Aorta (tissue), 5 donors: ENCODE results near the gene CNTN6. TPM values are rescaled to one million over a fixed set of nuclear protein-coding genes. Genes with fewer than 3 reads are reported as not detected.
A peak's percentile ranks its signal among the peaks of the same experiment; 100 is the strongest.

Experiments
- ATAC-seq: fragments of 200-7000 bp; cut with Tn5 transposase; one replicate; pipeline ENCODE4 v1.9.1; 2022; ENCODE audit warnings: moderate library complexity; ENCODE audit not compliant: low FRiP score
- DNase-seq, 2 donors: peaks; one replicate each; pipeline ENCODE4 v3.0.0-alpha.2; 2020
- H3K27ac ChIP-seq, 2 donors: one replicate each; pipeline ENCODE4 v1.5.1; 2013; ENCODE audit warnings: low read length in 2 of 2, mild to moderate bottlenecking in 2 of 2, moderate library complexity in 2 of 2, control low read depth in 1 of 2, inconsistent platforms in 1 of 2, low read depth in 1 of 2
- H3K27me3 ChIP-seq, 2 donors: one replicate each; pipeline ENCODE4 v1.6.1; 2013; ENCODE audit warnings: control low read depth in 1 of 2, low read length in 1 of 2, mild to moderate bottlenecking in 1 of 2, moderate library complexity in 1 of 2; ENCODE audit not compliant: insufficient read depth in 2 of 2, control insufficient read depth in 1 of 2
- H3K36me3 ChIP-seq, 2 donors: one replicate each; pipeline ENCODE4 v1.6.1; 2013; ENCODE audit warnings: control low read depth in 1 of 2, low read length in 1 of 2, mild to moderate bottlenecking in 1 of 2; ENCODE audit not compliant: insufficient read depth in 2 of 2, control insufficient read depth in 1 of 2
- H3K4me1 ChIP-seq, 2 donors: one replicate each; pipeline ENCODE4 v1.6.1; 2013; ENCODE audit warnings: low read length in 2 of 2, control low read depth in 1 of 2, mild to moderate bottlenecking in 1 of 2, moderate library complexity in 1 of 2; ENCODE audit not compliant: insufficient read depth in 2 of 2, control insufficient read depth in 1 of 2
- H3K4me3 ChIP-seq, 2 donors: one replicate each; pipeline ENCODE4 v1.5.1; 2013; ENCODE audit warnings: low read length in 2 of 2, control low read depth in 1 of 2, mild to moderate bottlenecking in 1 of 2
- H3K9me3 ChIP-seq: one replicate; pipeline ENCODE4 v1.6.1; 2013; ENCODE audit warnings: mild to moderate bottlenecking, low read length; ENCODE audit not compliant: control insufficient read depth
- WGBS, 2 donors: extraction: QIAGEN DNeasy Blood & Tissue Kit; methylation state at CpG; one replicate each; pipeline ENCODE4 v1.1.7; 2013; 5-methylcytosine and 5-hydroxymethylcytosine counted together
- intact Hi-C, 2 donors: fragments of 100-400 bp; cut with DNase I; formaldehyde crosslinking; loops; one replicate each; pipeline versions ENCODE4 v1.14.2 to v1.15.0; 2022
- polyA plus RNA-seq, 2 donors: library from polyadenylated mRNA; stranded (reverse); fragments of 200-250 nt; gene quantifications; one replicate each; pipeline ENCODE4 v1.2.3, GENCODE V29; 2013
- total RNA-seq, 2 donors: library from RNA; stranded (reverse); fragmentation: NEBNext Ultra II Directional; extraction: Animal tissue kit (Norgen Biotek cat#: 25700); gene quantifications; one replicate each; pipeline ENCODE4 v1.2.1, GENCODE V29; 2021
- donor health status: healthy with polysubstance abuse.
- donor health status: Bipolar disorder and iron deficiency.
- donor health status: DM: no; HTN: no; CAD: no.
- donor health status: DM: no; HTN: no; CAD: no.
- donor health status: DM: yes; HTN: yes; CAD: no.

CNTN6 gene
- total and polyA plus RNA-seq, 4 donors: 0.26 to 0.64 (median 0.48) TPM; not detected in 1

- intact Hi-C loops: no loop called here
- no peak for DNase-seq
- no peaks in the 10 kb centered on the region for H3K9me3 ChIP-seq
- no peaks in the 10 kb centered on the region for H3K4me1 ChIP-seq
- H3K36me3 ChIP-seq: no peaks in the 10 kb centered on the region
- no peak overlapping the region for H3K27ac ChIP-seq
- no peak for ATAC-seq
- H3K27me3 ChIP-seq: no peaks in the 10 kb centered on the region
- WGBS, 2 donors: 86 to 90% methylated on average over 2 of the region's 2 CpGs
- H3K4me3 ChIP-seq: no peak overlapping the region
Observed at GRCh38 chr3:1138036-1138435, 45.2 kb downstream of the CNTN6 start.

GRCh38 chr3:1139071-1139470 is 46.2 kb downstream of the CNTN6 start:
- no peak for DNase-seq
- Histone ChIP-seq H3K27ac (no peak overlapping the region), H3K4me3 (no peak overlapping the region), H3K27me3 (no peaks in the 10 kb centered on the region), H3K9me3 (no peaks in the 10 kb centered on the region), H3K36me3 (no peaks in the 10 kb centered on the region), H3K4me1 (no peaks in the 10 kb centered on the region)
- no peak for ATAC-seq
- WGBS, 2 donors: 48 to 61% methylated on average over 1 of the region's 1 CpG
- intact Hi-C loops: no loop called here

GRCh38 chr3:1147326-1147725 is 54.5 kb downstream of the CNTN6 start:
- DNase-seq: no peak
- intact Hi-C loops: no loop called here
- 82 to 89% methylated on average over 1 of the region's 1 CpG for WGBS, 2 donors
- no peak for ATAC-seq
- Histone ChIP-seq H3K27ac (no peak overlapping the region), H3K36me3 (no peaks in the 10 kb centered on the region), H3K4me3 (no peak overlapping the region), H3K4me1 (peaks cover 0 to 2% of the 10 kb centered on the region in 2 donors), H3K9me3 (no peaks in the 10 kb centered on the region), H3K27me3 (no peaks in the 10 kb centered on the region)

- DNase-seq (no peak), ATAC-seq (no peak)
- 87% methylated on average over 2 of the region's 2 CpGs for WGBS, 2 donors
- no peaks in the 10 kb centered on the region for H3K36me3 ChIP-seq
- intact Hi-C loops: no loop called here
- H3K27ac ChIP-seq: no peak overlapping the region
- no peak overlapping the region for H3K4me3 ChIP-seq
- no peaks in the 10 kb centered on the region for H3K9me3 ChIP-seq
- peaks cover 0 to 2% of the 10 kb centered on the region in 2 donors for H3K4me1 ChIP-seq
- H3K27me3 ChIP-seq: no peaks in the 10 kb centered on the region
Observed at GRCh38 chr3:1147819-1148218, 55.0 kb downstream of the CNTN6 start.

GRCh38 chr3:1164101-1164500 is 71.3 kb downstream of the CNTN6 start:
- ATAC-seq: no peak
- no peaks in the 10 kb centered on the region for H3K27me3 ChIP-seq
- no peaks in the 10 kb centered on the region for H3K9me3 ChIP-seq
- intact Hi-C loops: no loop called here
- no peak for DNase-seq
- H3K27ac ChIP-seq: no peak overlapping the region
- 81 to 88% methylated on average over 2 of the region's 2 CpGs for WGBS, 2 donors
- H3K4me1 ChIP-seq: no peaks in the 10 kb centered on the region
- H3K36me3 ChIP-seq: no peaks in the 10 kb centered on the region
- no peak overlapping the region for H3K4me3 ChIP-seq

GRCh38 chr3:1171320-1171719 is 78.5 kb downstream of the CNTN6 start:
- Histone ChIP-seq H3K36me3 (no peaks in the 10 kb centered on the region), H3K4me1 (no peaks in the 10 kb centered on the region), H3K4me3 (no peak overlapping the region), H3K9me3 (no peaks in the 10 kb centered on the region), H3K27ac (no peak overlapping the region), H3K27me3 (no peaks in the 10 kb centered on the region)
- WGBS, 2 donors: 71 to 89% methylated on average over 3 of the region's 3 CpGs
- no peak for ATAC-seq
- DNase-seq: no peak
- intact Hi-C loops: no loop called here

- Histone ChIP-seq H3K36me3 (no peaks in the 10 kb centered on the region), H3K27me3 (no peaks in the 10 kb centered on the region), H3K4me3 (no peak overlapping the region), H3K9me3 (no peaks in the 10 kb centered on the region), H3K4me1 (no peaks in the 10 kb centered on the region), H3K27ac (no peak overlapping the region)
- 25 to 29% methylated on average over 2 of the region's 2 CpGs for WGBS, 2 donors
- no peak for DNase-seq
- ATAC-seq: no peak
- intact Hi-C loops: no loop called here
Observed at GRCh38 chr3:1172644-1173043, 79.8 kb downstream of the CNTN6 start.

- intact Hi-C loops: no loop called here
- H3K36me3 ChIP-seq: no peaks in the 10 kb centered on the region
- H3K9me3 ChIP-seq: no peaks in the 10 kb centered on the region
- ATAC-seq (no peak), DNase-seq (no peak)
- no peak overlapping the region for H3K27ac ChIP-seq
- H3K4me3 ChIP-seq: no peak overlapping the region
- 22 to 24% methylated on average over 6 of the region's 6 CpGs for WGBS, 2 donors
- no peaks in the 10 kb centered on the region for H3K4me1 ChIP-seq
- H3K27me3 ChIP-seq: no peaks in the 10 kb centered on the region
Observed at GRCh38 chr3:1179146-1179545, 86.3 kb downstream of the CNTN6 start.

GRCh38 chr3:1183320-1184048 is 90.7 kb downstream of the CNTN6 start:
- H3K9me3 ChIP-seq: no peaks in the 10 kb centered on the region
- 50 to 70% methylated on average over 4 of the region's 4 CpGs for WGBS, 2 donors
- no peaks in the 10 kb centered on the region for H3K27me3 ChIP-seq
- H3K36me3 ChIP-seq: no peaks in the 10 kb centered on the region
- no peak for DNase-seq
- no peaks in the 10 kb centered on the region for H3K4me1 ChIP-seq
- peak; percentile 69 for ATAC-seq
- H3K27ac ChIP-seq: no peak overlapping the region
- intact Hi-C loops: no loop called here
- no peak overlapping the region for H3K4me3 ChIP-seq
